Glomerular visceral epithelial cell (primary cell): ENCODE results near the gene ARHGEF40.
A peak's percentile ranks its signal among the peaks of the same experiment; 100 is the strongest.

Source experiments
- DNase-seq: peaks from one replicate; pipeline ENCODE4 v3.0.0-alpha.2; 2016; ENCODE audit errors: extremely low spot score

ARHGEF40 gene

GRCh38 chr14:21096978-21097635, 27.0 kb downstream of the ARHGEF40 start:
- DNase-seq, result no peak

DNA sequence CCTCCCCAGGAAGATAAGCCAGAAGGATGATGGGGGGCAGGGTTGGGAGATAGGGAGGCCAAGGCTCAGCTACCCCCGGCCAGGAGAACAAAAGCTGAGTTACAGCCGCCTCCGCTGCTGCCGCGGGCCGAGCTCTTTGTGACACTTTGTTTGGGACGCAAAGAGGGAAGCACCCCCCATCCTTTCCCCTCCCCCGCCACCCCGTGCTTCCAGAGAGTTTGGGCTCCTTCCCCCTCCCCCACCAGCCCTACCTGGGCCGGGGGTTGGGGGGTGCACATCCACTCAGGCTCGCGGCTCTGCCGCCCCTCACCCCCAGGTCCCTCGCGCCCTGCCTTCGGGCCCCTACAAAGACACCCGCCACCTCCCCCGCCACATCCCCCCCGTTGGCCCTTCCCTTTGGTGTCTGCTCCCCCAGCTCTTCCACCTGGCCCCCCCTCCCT, 27.6 kb downstream of the ARHGEF40 start:
- no peak for DNase-seq

DNA sequence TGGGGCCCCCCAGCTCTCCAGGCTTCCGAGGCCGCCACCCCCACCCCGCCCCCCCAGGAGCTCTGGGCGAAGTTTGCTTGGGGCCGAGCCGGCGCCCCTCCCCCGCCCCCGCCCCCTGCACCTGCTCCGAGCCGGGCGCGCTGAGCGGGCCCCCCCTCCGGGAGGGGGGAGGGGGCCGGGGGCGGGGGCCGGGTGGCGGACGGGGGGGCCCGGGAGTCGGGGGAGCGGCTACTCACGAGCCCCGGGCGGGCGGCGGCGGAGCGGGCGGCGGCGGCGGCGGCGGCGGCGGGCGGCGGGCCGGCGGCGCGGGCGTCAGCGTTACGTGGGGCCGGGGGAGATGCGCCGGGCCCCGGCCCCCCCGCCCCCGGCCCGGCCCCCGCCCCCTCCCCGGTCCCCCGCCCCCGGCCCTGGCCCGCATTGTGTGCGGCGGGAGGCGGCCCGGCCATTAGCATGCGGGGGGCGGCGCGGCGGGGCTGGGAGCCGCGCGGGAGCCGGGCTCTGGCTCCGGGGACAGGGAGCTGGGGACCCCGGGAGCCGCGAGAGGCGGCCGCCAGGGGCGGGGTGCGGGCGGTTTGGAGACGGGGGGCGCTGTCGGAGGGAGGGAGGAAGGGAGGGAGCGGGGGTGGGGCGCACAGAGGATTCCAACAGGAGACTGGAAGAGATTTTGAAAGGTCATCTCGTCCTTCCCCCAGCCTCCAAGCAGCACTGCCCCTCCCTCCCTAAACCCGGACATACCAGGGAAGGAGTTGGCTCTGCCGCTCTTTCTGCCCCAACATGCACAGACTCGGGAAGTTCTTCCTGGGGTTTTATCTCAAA, 28.2 kb downstream of the ARHGEF40 start, which contains the start of gene ZNF219:
TSS of gene ZNF219 (minus strand) at position 580 of the 816 bp plus-strand sequence. CDS start 5,064 bp downstream, outside the sequence.
- peak; percentile 61 for DNase-seq

DNA sequence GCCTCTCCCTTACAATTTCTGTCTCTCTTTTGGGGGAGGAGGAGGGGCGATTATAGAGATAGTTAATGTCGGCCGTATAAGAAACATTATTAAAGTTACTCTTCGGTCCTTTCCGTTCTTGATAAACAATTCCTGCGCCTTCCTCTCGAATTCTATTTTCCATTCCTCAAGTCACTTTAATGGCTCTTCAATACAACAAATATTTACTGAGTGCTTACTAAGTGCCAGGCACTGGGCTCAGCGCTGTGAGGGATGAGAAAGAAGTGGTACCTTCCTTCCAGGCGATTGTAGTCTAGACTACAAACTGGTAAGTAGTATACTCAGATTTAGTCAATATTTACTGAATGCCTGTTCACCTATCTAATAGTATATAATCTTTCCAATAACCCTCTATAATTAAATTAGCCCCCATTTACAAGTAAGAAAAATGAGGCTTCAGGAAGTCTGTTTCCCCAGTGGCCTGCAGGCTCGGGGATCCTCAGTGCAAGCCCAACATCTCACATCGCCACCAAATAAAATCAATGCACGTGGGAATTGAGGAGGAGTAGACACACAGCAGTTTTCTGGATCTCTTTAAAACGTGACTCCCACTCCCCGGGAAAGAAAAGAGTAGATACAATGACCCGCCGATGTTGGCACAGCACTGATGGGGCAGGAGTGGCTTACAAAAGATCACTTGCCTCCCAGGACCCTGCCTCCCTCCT, 28.9 kb downstream of the ARHGEF40 start:
- DNase-seq, result no peak

DNA sequence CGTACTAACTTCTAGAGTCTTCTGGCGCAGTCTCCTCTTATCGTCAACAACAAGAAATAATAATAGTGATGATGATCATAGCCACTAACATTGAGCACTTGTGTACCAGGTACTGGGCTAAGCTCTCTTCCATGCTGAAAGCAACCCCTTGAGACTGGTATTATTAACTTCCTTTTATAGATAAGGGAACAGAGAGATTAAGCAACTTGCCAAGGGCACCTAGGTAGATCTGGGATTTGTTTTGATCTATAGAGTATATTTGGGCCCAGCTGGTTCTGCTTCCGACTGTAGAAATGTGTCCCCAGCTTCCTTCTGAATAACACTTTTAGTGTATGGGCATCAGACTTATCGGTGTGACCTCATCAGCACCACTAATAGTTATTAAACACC, 29.5 kb downstream of the ARHGEF40 start:
- DNase-seq, result no peak

- DNase-seq, result no peak
These were observed 30.8 kb downstream of the ARHGEF40 start, which contains the start of gene TMEM253 for GRCh38 chr14:21100931-21101330. TMEM253 (plus strand) TSS chr14:21101066; CDS start chr14:21101344, 278 bp downstream.

- no peak for DNase-seq
These were observed 31.8 kb downstream of the ARHGEF40 start for GRCh38 chr14:21101802-21102413.

- DNase-seq, result no peak
These were observed 32.7 kb downstream of the ARHGEF40 start for GRCh38 chr14:21102521-21103410.

GRCh38 chr14:21103411-21103709, 33.3 kb downstream of the ARHGEF40 start:
- no peak for DNase-seq

GRCh38 chr14:21103710-21104447, 33.8 kb downstream of the ARHGEF40 start:
- peak; percentile 95 for DNase-seq

GRCh38 chr14:21104448-21105060, 34.5 kb downstream of the ARHGEF40 start:
- DNase-seq, result peak; percentile 81

- DNase-seq, result no peak
These were observed 35.0 kb downstream of the ARHGEF40 start for GRCh38 chr14:21105095-21105494.

GRCh38 chr14:21106176-21106497, 36.0 kb downstream of the ARHGEF40 start:
- no peak for DNase-seq

DNA sequence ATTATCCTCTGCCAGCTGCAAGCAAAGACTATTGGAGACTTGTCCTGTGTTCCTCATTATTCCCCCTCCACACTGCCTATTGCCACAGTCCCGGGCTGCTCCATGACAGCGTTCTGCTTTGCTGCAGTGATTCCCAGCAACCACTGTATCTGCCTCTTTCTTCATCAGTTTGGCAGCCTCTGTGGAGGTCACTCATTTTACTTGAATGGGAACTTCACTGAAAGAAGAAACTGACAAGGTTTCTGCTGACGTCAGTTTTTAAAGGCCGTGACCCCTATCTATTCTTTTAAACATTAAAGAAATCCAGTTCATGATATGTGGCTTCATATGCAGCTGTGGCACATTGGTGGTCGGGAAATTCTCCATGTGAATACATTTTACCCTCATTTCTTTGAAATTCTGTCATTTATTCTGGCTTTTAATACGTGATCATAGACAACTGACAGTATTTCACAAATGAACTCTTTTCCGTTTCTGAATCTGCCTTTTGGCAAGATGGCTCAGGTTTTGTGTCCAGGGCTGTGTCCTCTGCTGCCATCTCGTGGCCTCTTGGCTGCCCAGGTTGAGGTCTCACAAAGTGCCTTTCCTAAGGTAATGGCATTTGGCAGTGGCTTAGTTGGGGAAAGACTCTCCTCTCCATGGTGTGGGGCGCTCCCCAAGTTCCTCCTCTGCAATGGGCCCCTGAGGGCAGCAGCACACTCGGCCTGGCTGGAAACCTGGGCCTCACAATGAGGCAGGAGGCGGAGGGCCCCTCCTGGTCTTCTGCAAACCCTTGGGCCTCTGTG, 36.6 kb downstream of the ARHGEF40 start:
- DNase-seq, result peak; percentile 83

GRCh38 chr14:21107283-21107800, 37.2 kb downstream of the ARHGEF40 start:
- peak; percentile 80 for DNase-seq

DNA sequence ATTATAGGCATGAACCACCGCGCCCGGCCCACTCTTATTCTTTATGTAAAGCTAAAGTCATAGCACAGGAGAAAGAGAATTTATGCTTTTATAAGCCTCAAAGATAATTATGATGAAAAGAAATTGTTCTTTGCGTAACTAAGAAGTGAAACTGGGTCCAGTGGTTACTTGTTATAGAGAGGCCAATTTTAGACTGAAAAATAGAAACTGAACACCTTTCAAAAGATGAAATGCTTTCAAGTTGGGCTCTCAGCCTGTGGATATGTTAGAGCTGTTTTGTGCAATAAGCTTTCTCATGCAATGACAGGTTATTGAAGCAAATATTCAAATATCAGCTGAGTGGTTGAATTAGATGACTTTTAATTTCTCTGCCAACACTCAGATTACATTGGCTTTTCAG, 38.7 kb downstream of the ARHGEF40 start:
- DNase-seq, result no peak

GRCh38 chr14:21109377-21110138, 39.5 kb downstream of the ARHGEF40 start:
- no peak for DNase-seq

DNA sequence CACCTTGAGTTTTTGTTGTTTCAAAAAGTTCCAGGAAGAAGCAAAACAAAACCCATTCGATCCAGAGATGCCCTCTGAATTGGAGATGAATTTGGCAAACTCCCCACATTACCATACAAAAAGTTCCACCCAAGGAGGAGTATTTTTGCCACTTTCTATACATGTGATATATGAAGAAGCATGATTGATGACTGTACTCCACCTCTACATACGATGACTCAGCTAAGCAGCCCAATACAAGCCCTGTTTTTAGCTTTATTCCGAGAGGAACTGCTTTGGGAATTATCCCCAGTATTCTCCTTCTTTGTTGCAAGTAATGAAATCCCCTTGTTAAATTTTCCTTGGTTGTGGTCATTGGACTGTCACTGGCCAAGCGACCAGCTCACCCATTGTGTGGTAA, 42.2 kb downstream of the ARHGEF40 start:
- no peak for DNase-seq
